ENCODE measurements around the gene ST8SIA4.

Gene ST8SIA4

GRCh38 chr5:100771181-100771580 lies 131.9 kb downstream of the ST8SIA4 start:
- H3K36me3 ChIP-seq (ENCODE audit: control insufficient read depth, insufficient read depth, low read length) = no peaks in the 10 kb centered on the region
- H3K27ac ChIP-seq (ENCODE audit: insufficient read depth, low read depth, low read length, poor library complexity, severe bottlenecking) = no peak overlapping the region
- peaks cover 22% of the 10 kb centered on the region for H3K4me1 ChIP-seq (ENCODE audit: control insufficient read depth, insufficient read depth, low read length)
- no peaks in the 10 kb centered on the region for H3K27me3 ChIP-seq (ENCODE audit: control insufficient read depth, insufficient read depth, low read length, poor library complexity, severe bottlenecking)
- WGBS, 2 experiments = 96 to 100% methylated on average over 1 of the region's 2 CpGs
- H3K9me3 ChIP-seq (ENCODE audit: control insufficient read depth, low read length) = no peaks in the 10 kb centered on the region
- no peak overlapping the region for H3K4me3 ChIP-seq (ENCODE audit: insufficient read depth, low read depth, low read length)

- WGBS, 2 experiments = 86 to 98% methylated on average over 3 of the region's 4 CpGs
- peaks cover 19% of the 10 kb centered on the region for H3K4me1 ChIP-seq (ENCODE audit: control insufficient read depth, insufficient read depth, low read length)
- H3K27ac ChIP-seq (ENCODE audit: insufficient read depth, low read depth, low read length, poor library complexity, severe bottlenecking) = no peak overlapping the region
- no peaks in the 10 kb centered on the region for H3K36me3 ChIP-seq (ENCODE audit: control insufficient read depth, insufficient read depth, low read length)
- no peak overlapping the region for H3K4me3 ChIP-seq (ENCODE audit: insufficient read depth, low read depth, low read length)
- no peaks in the 10 kb centered on the region for H3K9me3 ChIP-seq (ENCODE audit: control insufficient read depth, low read length)
- H3K27me3 ChIP-seq (ENCODE audit: control insufficient read depth, insufficient read depth, low read length, poor library complexity, severe bottlenecking) = no peaks in the 10 kb centered on the region
Measured at GRCh38 chr5:100768221-100768620, 134.9 kb downstream of the ST8SIA4 start.

- no peak overlapping the region for H3K27ac ChIP-seq (ENCODE audit: insufficient read depth, low read depth, low read length, poor library complexity, severe bottlenecking)
- no peak overlapping the region for H3K4me3 ChIP-seq (ENCODE audit: insufficient read depth, low read depth, low read length)
- no peaks in the 10 kb centered on the region for H3K36me3 ChIP-seq (ENCODE audit: control insufficient read depth, insufficient read depth, low read length)
- WGBS, 2 experiments = 92 to 93% methylated on average over 1 of the region's 1 CpG
- H3K27me3 ChIP-seq (ENCODE audit: control insufficient read depth, insufficient read depth, low read length, poor library complexity, severe bottlenecking) = no peaks in the 10 kb centered on the region
- H3K4me1 ChIP-seq (ENCODE audit: control insufficient read depth, insufficient read depth, low read length) = no peaks in the 10 kb centered on the region
- no peaks in the 10 kb centered on the region for H3K9me3 ChIP-seq (ENCODE audit: control insufficient read depth, low read length)
Measured at GRCh38 chr5:100762995-100763394, 140.1 kb downstream of the ST8SIA4 start.

GRCh38 chr5:100762108-100762507 lies 141.0 kb downstream of the ST8SIA4 start:
- H3K27ac ChIP-seq (ENCODE audit: insufficient read depth, low read depth, low read length, poor library complexity, severe bottlenecking) = no peak overlapping the region
- no peaks in the 10 kb centered on the region for H3K27me3 ChIP-seq (ENCODE audit: control insufficient read depth, insufficient read depth, low read length, poor library complexity, severe bottlenecking)
- H3K36me3 ChIP-seq (ENCODE audit: control insufficient read depth, insufficient read depth, low read length) = no peaks in the 10 kb centered on the region
- peaks cover 3% of the 10 kb centered on the region for H3K4me1 ChIP-seq (ENCODE audit: control insufficient read depth, insufficient read depth, low read length)
- no peak overlapping the region for H3K4me3 ChIP-seq (ENCODE audit: insufficient read depth, low read depth, low read length)
- H3K9me3 ChIP-seq (ENCODE audit: control insufficient read depth, low read length) = no peaks in the 10 kb centered on the region

- H3K9me3 ChIP-seq (ENCODE audit: control insufficient read depth, low read length) = no peaks in the 10 kb centered on the region
- no peak overlapping the region for H3K27ac ChIP-seq (ENCODE audit: insufficient read depth, low read depth, low read length, poor library complexity, severe bottlenecking)
- H3K4me3 ChIP-seq (ENCODE audit: insufficient read depth, low read depth, low read length) = no peak overlapping the region
- H3K36me3 ChIP-seq (ENCODE audit: control insufficient read depth, insufficient read depth, low read length) = no peaks in the 10 kb centered on the region
- H3K27me3 ChIP-seq (ENCODE audit: control insufficient read depth, insufficient read depth, low read length, poor library complexity, severe bottlenecking) = no peaks in the 10 kb centered on the region
- peaks cover 3% of the 10 kb centered on the region for H3K4me1 ChIP-seq (ENCODE audit: control insufficient read depth, insufficient read depth, low read length)
Measured at GRCh38 chr5:100761192-100761591, 141.9 kb downstream of the ST8SIA4 start.

GRCh38 chr5:100760688-100761087 lies 142.4 kb downstream of the ST8SIA4 start:
- no peaks in the 10 kb centered on the region for H3K36me3 ChIP-seq (ENCODE audit: control insufficient read depth, insufficient read depth, low read length)
- WGBS, 2 experiments = 78 to 95% methylated on average over 1 of the region's 1 CpG
- peaks cover 3% of the 10 kb centered on the region for H3K4me1 ChIP-seq (ENCODE audit: control insufficient read depth, insufficient read depth, low read length)
- no peak overlapping the region for H3K4me3 ChIP-seq (ENCODE audit: insufficient read depth, low read depth, low read length)
- no peaks in the 10 kb centered on the region for H3K9me3 ChIP-seq (ENCODE audit: control insufficient read depth, low read length)
- H3K27ac ChIP-seq (ENCODE audit: insufficient read depth, low read depth, low read length, poor library complexity, severe bottlenecking) = no peak overlapping the region
- H3K27me3 ChIP-seq (ENCODE audit: control insufficient read depth, insufficient read depth, low read length, poor library complexity, severe bottlenecking) = no peaks in the 10 kb centered on the region

- H3K27me3 ChIP-seq (ENCODE audit: control insufficient read depth, insufficient read depth, low read length, poor library complexity, severe bottlenecking) = no peaks in the 10 kb centered on the region
- H3K9me3 ChIP-seq (ENCODE audit: control insufficient read depth, low read length) = no peaks in the 10 kb centered on the region
- 63% methylated on average over 1 of the region's 1 CpG; no CpG with 5 or more reads in 1 of the 2 experiments for WGBS, 2 experiments
- H3K27ac ChIP-seq (ENCODE audit: insufficient read depth, low read depth, low read length, poor library complexity, severe bottlenecking) = no peak overlapping the region
- H3K4me3 ChIP-seq (ENCODE audit: insufficient read depth, low read depth, low read length) = no peak overlapping the region
- H3K4me1 ChIP-seq (ENCODE audit: control insufficient read depth, insufficient read depth, low read length) = peaks cover 3% of the 10 kb centered on the region
- H3K36me3 ChIP-seq (ENCODE audit: control insufficient read depth, insufficient read depth, low read length) = no peaks in the 10 kb centered on the region
Measured at GRCh38 chr5:100758780-100759179, 144.3 kb downstream of the ST8SIA4 start.

- Histone ChIP-seq H3K4me1 (ENCODE audit: control insufficient read depth, insufficient read depth, low read length) (peaks cover 3% of the 10 kb centered on the region), H3K27me3 (ENCODE audit: control insufficient read depth, insufficient read depth, low read length, poor library complexity, severe bottlenecking) (no peaks in the 10 kb centered on the region), H3K36me3 (ENCODE audit: control insufficient read depth, insufficient read depth, low read length) (no peaks in the 10 kb centered on the region), H3K4me3 (ENCODE audit: insufficient read depth, low read depth, low read length) (no peak overlapping the region), H3K9me3 (ENCODE audit: control insufficient read depth, low read length) (no peaks in the 10 kb centered on the region), H3K27ac (ENCODE audit: insufficient read depth, low read depth, low read length, poor library complexity, severe bottlenecking) (no peak overlapping the region)
- WGBS, 2 experiments = 83 to 87% methylated on average over 5 of the region's 5 CpGs
Measured at GRCh38 chr5:100758306-100758705, 144.8 kb downstream of the ST8SIA4 start.

GRCh38 chr5:100757618-100758017 lies 145.5 kb downstream of the ST8SIA4 start:
- Histone ChIP-seq H3K27ac (ENCODE audit: insufficient read depth, low read depth, low read length, poor library complexity, severe bottlenecking) (no peak overlapping the region), H3K36me3 (ENCODE audit: control insufficient read depth, insufficient read depth, low read length) (no peaks in the 10 kb centered on the region), H3K9me3 (ENCODE audit: control insufficient read depth, low read length) (no peaks in the 10 kb centered on the region), H3K27me3 (ENCODE audit: control insufficient read depth, insufficient read depth, low read length, poor library complexity, severe bottlenecking) (no peaks in the 10 kb centered on the region), H3K4me1 (ENCODE audit: control insufficient read depth, insufficient read depth, low read length) (peaks cover 3% of the 10 kb centered on the region), H3K4me3 (ENCODE audit: insufficient read depth, low read depth, low read length) (no peak overlapping the region)
- WGBS, 2 experiments = 9 to 11% methylated on average over 8 of the region's 8 CpGs

Measured in ectodermal cell (in vitro differentiated cells).